H9 (cell line): ENCODE measurements around the gene SYCE3. TPM values are rescaled to one million over a fixed set of nuclear protein-coding genes. Genes with fewer than 3 reads are reported as not detected.

Experiments
- DNase-seq: peaks from one replicate; pipeline ENCODE4 v3.0.0-alpha.2; 2017
- H2AFZ ChIP-seq: one replicate; pipeline ENCODE4 v1.6.1; 2013; ENCODE audit warnings: mild to moderate bottlenecking, low read length, control low read depth, moderate library complexity
- H2AK5ac ChIP-seq: 2 replicates; pipeline ENCODE4 v1.6.1; 2013; ENCODE audit warnings: low read length, control low read depth, mixed read lengths; ENCODE audit not compliant: insufficient read length
- H2BK120ac ChIP-seq: one replicate; pipeline ENCODE4 v1.6.1; 2013; ENCODE audit warnings: low read depth, mild to moderate bottlenecking, low read length, control low read depth, inconsistent platforms; ENCODE audit not compliant: poor library complexity, severe bottlenecking
- H2BK12ac ChIP-seq: 2 replicates; pipeline ENCODE4 v1.6.1; 2013; ENCODE audit warnings: low read length, control low read depth, mixed read lengths, low read depth; ENCODE audit not compliant: insufficient read length
- H2BK15ac ChIP-seq: 2 replicates; pipeline ENCODE4 v1.6.1; 2013; ENCODE audit warnings: low read depth, low read length, control low read depth
- H2BK20ac ChIP-seq: one replicate; pipeline ENCODE4 v1.6.1; 2013; ENCODE audit warnings: low read depth, mild to moderate bottlenecking, low read length, control low read depth, inconsistent platforms; ENCODE audit not compliant: poor library complexity, severe bottlenecking
- H2BK5ac ChIP-seq: 2 replicates; pipeline ENCODE4 v1.6.1; 2013; ENCODE audit warnings: low read length, control low read depth, mixed read lengths; ENCODE audit not compliant: insufficient read length
- H3K14ac ChIP-seq: 2 replicates; pipeline ENCODE4 v1.6.1; 2013; ENCODE audit warnings: low read length, control low read depth; ENCODE audit not compliant: insufficient read depth
- H3K18ac ChIP-seq: 2 replicates; pipeline ENCODE4 v1.6.1; 2013; ENCODE audit warnings: low read depth, mild to moderate bottlenecking, mixed read lengths, low read length, control low read depth; ENCODE audit not compliant: insufficient read length
- H3K23ac ChIP-seq: 2 replicates; pipeline ENCODE4 v1.6.1; 2013; ENCODE audit warnings: low read length, control low read depth, mixed read lengths, low read depth; ENCODE audit not compliant: insufficient read length
- H3K23me2 ChIP-seq: 2 replicates; pipeline ENCODE4 v1.6.1; 2013; ENCODE audit warnings: low read depth, mild to moderate bottlenecking, mixed read lengths, low read length, control low read depth; ENCODE audit not compliant: insufficient read length, poor library complexity, severe bottlenecking
- H3K27ac ChIP-seq: 2 replicates; pipeline ENCODE4 v1.5.1; 2013; ENCODE audit warnings: low read length, control low read depth, mixed read lengths, low read depth; ENCODE audit not compliant: insufficient read length
- H3K27me3 ChIP-seq: 2 replicates; pipeline ENCODE4 v1.6.1; 2013; ENCODE audit warnings: low read length, control low read depth, inconsistent platforms; ENCODE audit not compliant: insufficient read depth
- H3K4ac ChIP-seq: 2 replicates; pipeline ENCODE4 v1.6.1; 2013; ENCODE audit warnings: low read depth, mild to moderate bottlenecking, control low read depth, inconsistent platforms, low read length, moderate library complexity
- H3K4me1 ChIP-seq: 2 replicates; pipeline ENCODE4 v1.6.1; 2013; ENCODE audit warnings: low read length, control low read depth, inconsistent platforms; ENCODE audit not compliant: insufficient read depth
- H3K4me2 ChIP-seq: 2 replicates; pipeline ENCODE4 v1.6.1; 2013; ENCODE audit warnings: low read length, control low read depth, mixed read lengths; ENCODE audit not compliant: insufficient read length, insufficient read depth
- H3K56ac ChIP-seq: 2 replicates; pipeline ENCODE4 v1.6.1; 2013; ENCODE audit warnings: low read depth, mild to moderate bottlenecking, mixed read lengths, low read length, control low read depth; ENCODE audit not compliant: insufficient read length
- H3K79me1 ChIP-seq: 2 replicates; pipeline ENCODE4 v1.6.1; 2013; ENCODE audit warnings: low read depth, mild to moderate bottlenecking, moderate library complexity, low read length, control low read depth, inconsistent platforms; ENCODE audit not compliant: insufficient read depth, poor library complexity, severe bottlenecking
- H3K79me2 ChIP-seq: 2 replicates; pipeline ENCODE4 v1.6.1; 2013; ENCODE audit warnings: low read length, control low read depth, inconsistent platforms; ENCODE audit not compliant: insufficient read depth
- H3K9ac ChIP-seq: 2 replicates; pipeline ENCODE4 v1.6.1; 2013; ENCODE audit warnings: low read length, control low read depth, mixed read lengths; ENCODE audit not compliant: insufficient read length; ENCODE audit errors: extremely low read depth
- H3K9me3 ChIP-seq: one replicate; pipeline ENCODE4 v1.6.1; 2013; ENCODE audit warnings: low read depth, low read length, inconsistent platforms; ENCODE audit not compliant: control insufficient read depth
- H3T11ph ChIP-seq: one replicate; pipeline ENCODE4 v1.6.1; 2013; ENCODE audit warnings: mild to moderate bottlenecking, low read length, control low read depth, inconsistent platforms
- H4K20me1 ChIP-seq: one replicate; pipeline ENCODE4 v1.6.1; 2013; ENCODE audit not compliant: control insufficient read depth, insufficient read length, insufficient read depth
- H4K5ac ChIP-seq: 2 replicates; pipeline ENCODE4 v1.6.1; 2013; ENCODE audit warnings: low read depth, mild to moderate bottlenecking, mixed read lengths, low read length, control low read depth; ENCODE audit not compliant: insufficient read length
- H4K8ac ChIP-seq: replicated peaks from 2 replicates; pipeline ENCODE4 v1.6.1; 2013; ENCODE audit warnings: low read length, control low read depth, mixed read lengths, low read depth; ENCODE audit not compliant: insufficient read length
- H4K91ac ChIP-seq: 2 replicates; pipeline ENCODE4 v1.6.1; 2013; ENCODE audit warnings: low read depth, mild to moderate bottlenecking, moderate library complexity, mixed read lengths, low read length, control low read depth; ENCODE audit not compliant: insufficient read length
- H3K27ac Mint-ChIP-seq, 3 experiments: 2 replicates in 2 of 3; 3 replicates in 1 of 3; pipeline ENCODE4 v1.8.0; 2020 to 2021; ENCODE audit warnings: mixed read lengths in 3 of 3, mild to moderate bottlenecking in 1 of 3, moderate library complexity in 1 of 3
- H3K27me3 Mint-ChIP-seq: 2 replicates; pipeline ENCODE4 v1.8.0; 2021; ENCODE audit warnings: low read depth, mild to moderate bottlenecking, moderate library complexity, mixed read lengths
- H3K36me3 Mint-ChIP-seq, 3 experiments: 2 replicates in 2 of 3; 3 replicates in 1 of 3; pipeline ENCODE4 v1.8.0; 2020 to 2021; ENCODE audit warnings: low read depth in 3 of 3, mixed read lengths in 3 of 3; ENCODE audit not compliant: insufficient read depth in 1 of 3
- H3K4me1 Mint-ChIP-seq, 2 experiments: 2 replicates each; pipeline ENCODE4 v1.8.0; 2020; ENCODE audit warnings: mixed read lengths in 2 of 2
- H3K4me3 Mint-ChIP-seq, 2 experiments: 2 replicates in 1 of 2; 3 replicates in 1 of 2; pipeline ENCODE4 v1.8.0; 2020 to 2021; ENCODE audit warnings: mild to moderate bottlenecking in 2 of 2, mixed read lengths in 2 of 2, moderate library complexity in 1 of 2
- H3K9me3 Mint-ChIP-seq, 2 experiments: 2 replicates in 1 of 2; 3 replicates in 1 of 2; pipeline ENCODE4 v1.8.0; 2020; ENCODE audit warnings: mild to moderate bottlenecking in 2 of 2, mixed read lengths in 2 of 2, moderate library complexity in 1 of 2
- CTCF ChIP-seq: fragments of 200-600 bp; sonication (generic); conservative IDR thresholded peaks from 3 replicates; pipeline ENCODE4 v1.8.0; 2021; ENCODE audit warnings: antibody characterized with exemption, mild to moderate bottlenecking
- WGBS: extraction: QIAGEN DNeasy Blood & Tissue Kit; methylation state at CpG from one replicate; pipeline ENCODE4 v1.1.7; 2013; ENCODE audit warnings: missing lambda C conversion rate, low lambda C conversion rate, mixed read lengths; ENCODE audit not compliant: insufficient read length; ENCODE audit errors: extremely low coverage; 5-methylcytosine and 5-hydroxymethylcytosine counted together
- total RNA-seq: library from RNA; stranded (reverse); gene quantifications from 2 replicates; pipeline ENCODE4 v1.2.1, GENCODE V29; 2021

SYCE3 gene
- total RNA-seq, 1 experiment from 2014 or later = 0.85 TPM

- Histone ChIP-seq H3K27me3 (no peaks in the 10 kb centered on the region), H2BK20ac (no peak overlapping the region), H3T11ph (no peak overlapping the region), H2AFZ (no peak overlapping the region), H3K79me1 (no peaks in the 10 kb centered on the region), H4K5ac (no peak overlapping the region), H3K4me1 (no peaks in the 10 kb centered on the region), H3K23me2 (no peaks in the 10 kb centered on the region), H2AK5ac (no peak overlapping the region), H3K4me2 (no peak overlapping the region), H2BK12ac (no peak overlapping the region), H3K4ac (no peak overlapping the region), H4K20me1 (no peaks in the 10 kb centered on the region), H2BK5ac (no peak overlapping the region), H3K18ac (no peak overlapping the region), H3K23ac (no peak overlapping the region), H4K8ac (no peak overlapping the region), H3K9me3 (no peaks in the 10 kb centered on the region), H2BK15ac (no peak overlapping the region), H3K79me2 (no peaks in the 10 kb centered on the region), H3K27ac (no peak overlapping the region), H3K9ac (no peak overlapping the region), H4K91ac (no peak overlapping the region), H2BK120ac (no peak overlapping the region), H3K14ac (no peak overlapping the region), H3K56ac (no peak overlapping the region)
- peaks cover 19 to 21% of the 10 kb centered on the region in 2 experiments for H3K4me1 Mint-ChIP-seq
- no peaks in the 10 kb centered on the region for H3K36me3 Mint-ChIP-seq
- peaks cover 43% of the 10 kb centered on the region for H3K27me3 Mint-ChIP-seq
- no peak for TF ChIP-seq CTCF
- WGBS = no CpG with 5 or more reads among the region's 3 CpGs
- H3K9me3 Mint-ChIP-seq = no peaks in the 10 kb centered on the region
- H3K4me3 Mint-ChIP-seq = no peak overlapping the region
- no peak overlapping the region for H3K27ac Mint-ChIP-seq
- DNase-seq = no peak
These were observed 2.7 kb downstream of the SYCE3 start for GRCh38 chr22:50560034-50560433.
